Measurements from ENCODE around the gene GGTLC1. TPM values are rescaled to one million over a fixed set of nuclear protein-coding genes. Genes with fewer than 3 reads are reported as not detected.

Gene GGTLC1
- total RNA-seq, 2 donors from 2014 or later, result not detected

DNA sequence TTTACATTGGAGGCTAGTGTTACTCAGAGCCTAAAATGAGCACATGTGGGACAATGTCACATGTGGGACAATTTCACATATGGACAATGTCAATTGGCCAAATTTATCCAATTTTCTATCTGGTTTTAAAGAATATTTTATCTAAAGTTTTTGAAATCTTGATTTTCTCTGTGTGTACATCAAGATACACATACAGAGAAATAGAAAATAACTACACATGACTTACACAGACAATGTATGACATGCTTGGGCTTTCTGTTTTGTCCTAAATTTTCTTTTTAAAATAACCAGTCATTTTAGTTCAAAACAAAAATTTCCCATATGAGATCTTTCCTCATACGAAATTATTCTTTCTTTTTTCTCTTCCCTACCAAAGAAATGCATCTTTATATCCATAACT is 24.6 kb downstream of the GGTLC1 start:
- peak; percentile 43 for TF ChIP-seq POLR2AphosphoS5 (IDR thresholded peaks at IDR 0.05)
- TF ChIP-seq, protein P1, sequence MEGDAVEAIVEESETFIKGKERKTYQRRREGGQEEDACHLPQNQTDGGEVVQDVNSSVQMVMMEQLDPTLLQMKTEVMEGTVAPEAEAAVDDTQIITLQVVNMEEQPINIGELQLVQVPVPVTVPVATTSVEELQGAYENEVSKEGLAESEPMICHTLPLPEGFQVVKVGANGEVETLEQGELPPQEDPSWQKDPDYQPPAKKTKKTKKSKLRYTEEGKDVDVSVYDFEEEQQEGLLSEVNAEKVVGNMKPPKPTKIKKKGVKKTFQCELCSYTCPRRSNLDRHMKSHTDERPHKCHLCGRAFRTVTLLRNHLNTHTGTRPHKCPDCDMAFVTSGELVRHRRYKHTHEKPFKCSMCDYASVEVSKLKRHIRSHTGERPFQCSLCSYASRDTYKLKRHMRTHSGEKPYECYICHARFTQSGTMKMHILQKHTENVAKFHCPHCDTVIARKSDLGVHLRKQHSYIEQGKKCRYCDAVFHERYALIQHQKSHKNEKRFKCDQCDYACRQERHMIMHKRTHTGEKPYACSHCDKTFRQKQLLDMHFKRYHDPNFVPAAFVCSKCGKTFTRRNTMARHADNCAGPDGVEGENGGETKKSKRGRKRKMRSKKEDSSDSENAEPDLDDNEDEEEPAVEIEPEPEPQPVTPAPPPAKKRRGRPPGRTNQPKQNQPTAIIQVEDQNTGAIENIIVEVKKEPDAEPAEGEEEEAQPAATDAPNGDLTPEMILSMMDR (IDR thresholded peaks at IDR 0.05), result no peak
- Histone ChIP-seq H3K4me3 (no peak overlapping the region), H3K27ac (no peak overlapping the region), H3K27me3 (replicated peaks; ENCODE audit: insufficient read depth) (no peaks in the 10 kb centered on the region), H3K4me1 (replicated peaks) (no peaks in the 10 kb centered on the region), H3K36me3 (no peaks in the 10 kb centered on the region), H3K9me3 (no peaks in the 10 kb centered on the region)
- DNase-seq (ENCODE audit: low spot score), result no peak
- 86% methylated on average over 1 of the region's 1 CpG for WGBS
- intact Hi-C loops (cut with DNase I), result no loop called here

DNA sequence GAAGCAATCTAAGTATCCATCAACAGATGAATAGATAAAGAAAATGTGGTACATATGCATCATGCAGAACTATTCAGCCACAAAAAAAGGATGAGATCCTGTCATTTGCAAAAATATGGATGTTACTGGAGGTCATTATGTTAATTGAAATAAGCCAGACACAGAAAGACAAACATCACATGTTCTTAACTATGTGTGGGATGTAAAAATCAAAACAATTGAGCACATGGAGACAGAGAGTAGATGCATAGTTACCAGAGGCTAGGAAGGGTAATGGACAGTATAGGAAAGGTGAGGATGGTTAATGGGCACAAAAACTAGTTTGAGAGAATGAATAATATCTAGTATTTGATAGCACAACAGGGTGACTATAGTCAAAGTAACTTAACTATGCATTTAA is 26.3 kb downstream of the GGTLC1 start:
- Histone ChIP-seq H3K27me3 (replicated peaks; ENCODE audit: insufficient read depth) (no peaks in the 10 kb centered on the region), H3K27ac (no peak overlapping the region), H3K9me3 (no peaks in the 10 kb centered on the region), H3K36me3 (no peaks in the 10 kb centered on the region), H3K4me1 (replicated peaks) (no peaks in the 10 kb centered on the region), H3K4me3 (no peak overlapping the region)
- no peak for DNase-seq (ENCODE audit: low spot score)
- TF ChIP-seq POLR2A (IDR thresholded peaks at IDR 0.05), result no peak
- no peak for TF ChIP-seq POLR2AphosphoS5 (IDR thresholded peaks at IDR 0.05)
- TF ChIP-seq, protein P1 (IDR thresholded peaks at IDR 0.05), result no peak
- intact Hi-C loops (cut with DNase I), result no loop called here

DNA sequence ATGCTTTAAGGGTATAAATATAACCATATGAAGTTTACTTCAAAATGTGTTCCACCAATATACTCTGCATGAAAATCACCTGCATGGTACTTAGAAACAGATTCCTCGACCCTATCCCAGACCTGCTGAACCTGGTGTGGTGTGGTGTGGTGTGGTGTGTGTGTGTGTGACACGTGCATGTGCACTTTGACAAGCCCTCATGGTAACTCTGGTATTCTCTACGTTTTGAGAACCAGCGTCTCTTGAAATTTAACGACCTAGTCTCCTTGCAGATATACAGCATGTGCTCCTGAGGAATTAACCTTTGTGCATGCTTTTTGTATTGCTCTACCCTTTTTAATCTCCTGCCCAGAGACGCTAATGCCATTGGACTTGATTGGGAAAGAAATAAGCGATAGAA is 29.5 kb downstream of the GGTLC1 start:
- no peaks in the 10 kb centered on the region for H3K27me3 ChIP-seq (replicated peaks; ENCODE audit: insufficient read depth)
- TF ChIP-seq POLR2A (IDR thresholded peaks at IDR 0.05) (no peak), POLR2AphosphoS5 (IDR thresholded peaks at IDR 0.05) (no peak)
- TF ChIP-seq, protein P1 (IDR thresholded peaks at IDR 0.05), result no peak
- no peaks in the 10 kb centered on the region for H3K9me3 ChIP-seq
- no peak for DNase-seq (ENCODE audit: low spot score)
- no peak overlapping the region for H3K27ac ChIP-seq
- no peak overlapping the region for H3K4me3 ChIP-seq
- WGBS, result 75% methylated on average over 7 of the region's 7 CpGs
- intact Hi-C loops (cut with DNase I), result no loop called here
- H3K36me3 ChIP-seq, result no peaks in the 10 kb centered on the region
- no peaks in the 10 kb centered on the region for H3K4me1 ChIP-seq (replicated peaks)

DNA sequence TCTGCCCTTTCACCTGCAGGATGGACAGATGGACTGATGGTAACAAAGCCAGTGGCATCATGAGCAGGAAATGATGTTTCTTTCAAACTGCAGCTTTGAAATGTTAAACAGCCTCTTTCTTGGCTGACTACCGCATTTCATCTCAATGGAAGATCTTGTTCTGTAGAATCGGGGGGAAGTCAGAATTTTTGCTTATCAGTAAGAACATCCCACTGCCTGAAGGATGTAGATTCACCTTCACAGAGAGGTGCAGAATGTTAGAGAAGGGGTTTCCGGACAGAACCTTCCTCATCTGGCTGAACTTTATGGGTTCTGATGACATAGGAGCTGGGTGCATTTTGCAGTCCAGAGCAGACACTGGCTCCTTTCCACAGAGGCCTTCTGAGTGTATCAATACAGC is 32.7 kb downstream of the GGTLC1 start:
- Histone ChIP-seq H3K36me3 (no peaks in the 10 kb centered on the region), H3K27ac (no peak overlapping the region)

DNA sequence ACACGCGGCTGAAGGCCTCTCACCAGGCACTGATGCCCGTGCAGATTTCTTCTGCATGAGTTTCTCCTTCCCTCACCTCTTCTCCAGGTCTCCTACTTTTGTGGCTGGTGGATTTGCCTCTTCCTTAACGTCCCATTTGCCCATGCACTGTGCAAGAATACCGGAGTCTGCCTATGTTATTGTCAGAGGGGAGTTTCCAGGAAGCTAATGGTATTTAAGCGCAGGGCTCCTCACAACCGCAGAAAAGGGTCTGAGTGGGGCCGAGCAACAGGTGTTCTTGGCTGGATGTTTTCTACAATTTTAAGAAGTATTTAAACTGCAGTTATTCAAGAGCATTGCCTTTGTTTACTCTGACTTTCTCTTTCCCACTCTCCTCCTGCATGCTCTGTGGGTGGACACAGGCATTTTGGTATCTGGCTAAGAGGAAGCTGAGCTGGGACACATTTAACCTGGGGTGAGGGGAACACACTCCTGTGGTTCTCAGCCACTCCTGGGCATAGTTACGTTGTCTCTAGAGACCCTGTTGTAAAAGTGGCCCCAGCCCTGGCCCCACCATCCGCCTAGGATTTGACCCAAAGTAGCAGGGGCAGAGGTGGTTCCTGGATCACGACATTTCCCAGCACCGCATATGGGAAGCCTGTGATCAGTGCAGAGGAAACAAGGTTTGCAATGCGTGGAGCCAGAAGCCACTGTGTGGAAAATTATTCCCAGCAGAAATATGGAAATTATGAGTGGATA is 34.4 kb downstream of the GGTLC1 start:
- Histone ChIP-seq H3K9me3 (no peaks in the 10 kb centered on the region), H3K27ac (no peak overlapping the region), H3K36me3 (no peaks in the 10 kb centered on the region), H3K4me1 (replicated peaks) (no peaks in the 10 kb centered on the region), H3K4me3 (no peak overlapping the region), H3K27me3 (replicated peaks; ENCODE audit: insufficient read depth) (no peaks in the 10 kb centered on the region)
- DNase-seq (ENCODE audit: low spot score), result no peak
- intact Hi-C loops (cut with DNase I), result no loop called here
- WGBS, result 60% methylated on average over 13 of the region's 13 CpGs
- TF ChIP-seq POLR2AphosphoS5 (IDR thresholded peaks at IDR 0.05) (no peak), POLR2A (IDR thresholded peaks at IDR 0.05) (no peak)
- TF ChIP-seq, protein P1 (IDR thresholded peaks at IDR 0.05), result no peak

More for the DNA sequence above, 32.7 kb downstream of the GGTLC1 start:
- Histone ChIP-seq H3K9me3 (no peaks in the 10 kb centered on the region), H3K27me3 (replicated peaks; ENCODE audit: insufficient read depth) (no peaks in the 10 kb centered on the region), H3K4me1 (replicated peaks) (no peaks in the 10 kb centered on the region), H3K4me3 (no peak overlapping the region)
- 38% methylated on average over 3 of the region's 3 CpGs for WGBS
- no peak for DNase-seq (ENCODE audit: low spot score)
- TF ChIP-seq POLR2AphosphoS5 (IDR thresholded peaks at IDR 0.05) (no peak), POLR2A (IDR thresholded peaks at IDR 0.05) (no peak)
- intact Hi-C loops (cut with DNase I), result no loop called here
